ENCODE measurements around the gene HEATR5A. TPM values are rescaled to one million over a fixed set of nuclear protein-coding genes. Genes with fewer than 3 reads are reported as not detected.

Gene HEATR5A
- total and polyA plus RNA-seq, 2 of the 13 experiments (the other 11 are each of a cell fraction or from before 2014, with no cell fraction given) = 36.4 to 105 TPM

- TF ChIP-seq ETV5 (CRISPR knock-in tag; IDR thresholded peaks at IDR 0.05; ENCODE audit: borderline replicate concordance) (0 out of 2 replicates have a peak, but pooled peaks have one; percentile 30), RAD21 (CRISPR knock-in tag; IDR thresholded peaks at IDR 0.05) (0 out of 2 replicates have a peak, but pooled peaks have one; percentile 9), ZBTB7B (CRISPR knock-in tag; IDR thresholded peaks at IDR 0.05) (peak; percentile 16; the same call in 1 of the 2 replicates), CREB3 (CRISPR knock-in tag; IDR thresholded peaks at IDR 0.05) (peak; percentile 80; the same call in 1 of the 2 replicates), MTERF4 (CRISPR knock-in tag; IDR thresholded peaks at IDR 0.05) (0 out of 2 replicates have a peak, but pooled peaks have one; percentile 7), NR2C2 (CRISPR knock-in tag; IDR thresholded peaks at IDR 0.05; ENCODE audit: borderline replicate concordance) (peak; percentile 10; the same call in 1 of the 2 replicates), ZNF253 (CRISPR knock-in tag; IDR thresholded peaks at IDR 0.05; ENCODE audit: borderline replicate concordance) (0 out of 2 replicates have a peak, but pooled peaks have one; percentile 21), NFAT5 (CRISPR knock-in tag; IDR thresholded peaks at IDR 0.05) (0 out of 2 replicates have a peak, but pooled peaks have one; percentile 43), ZNF276 (CRISPR knock-in tag; IDR thresholded peaks at IDR 0.05; ENCODE audit: low read depth) (no peak), ZNF879 (CRISPR knock-in tag; IDR thresholded peaks at IDR 0.05) (peak; percentile 42; the same call in 1 of the 2 replicates), RFXAP (CRISPR knock-in tag; IDR thresholded peaks at IDR 0.05; ENCODE audit: borderline replicate concordance) (peak; percentile 2; the same call in 1 of the 2 replicates), ZNF207 (IDR thresholded peaks at IDR 0.05; ENCODE audit: borderline replicate concordance) (no peak), KLF12 (CRISPR knock-in tag; IDR thresholded peaks at IDR 0.05; ENCODE audit: borderline replicate concordance) (0 out of 2 replicates have a peak, but pooled peaks have one; percentile 27), MNT (IDR thresholded peaks at IDR 0.05) (no peak), ZSCAN29 (CRISPR knock-in tag; conservative IDR thresholded peaks at IDR 0.05) (peak; percentile 8; the same call in 1 of the 2 replicates), KLF6 (CRISPR knock-in tag; IDR thresholded peaks at IDR 0.05) (peak; percentile 1; the same call in 1 of the 2 replicates), PHF5A (CRISPR knock-in tag; IDR thresholded peaks at IDR 0.05; ENCODE audit: low read depth, unreplicated experiment) (peak; percentile 28), ZC3H13 (CRISPR knock-in tag; IDR thresholded peaks at IDR 0.05) (no peak)
Observed at GRCh38 chr14:31258427-31259039, 161.8 kb downstream of the HEATR5A start (continued).
